Amygdala (tissue), 56 donors: Measurements from ENCODE around the gene APH1B.
A peak's percentile ranks its signal among the peaks of the same experiment; 100 is the strongest.
"Not testable (repeated sequence)": the region's sequence is repeated elsewhere in the genome, so short reads cannot be mapped to it uniquely, and the experiment has no call there.

Source experiments
- DNase-seq, 56 donors: peaks; one replicate each; lab custom pipeline; 2025; lab: John Stamatoyannopoulos, UW

APH1B gene

DNA sequence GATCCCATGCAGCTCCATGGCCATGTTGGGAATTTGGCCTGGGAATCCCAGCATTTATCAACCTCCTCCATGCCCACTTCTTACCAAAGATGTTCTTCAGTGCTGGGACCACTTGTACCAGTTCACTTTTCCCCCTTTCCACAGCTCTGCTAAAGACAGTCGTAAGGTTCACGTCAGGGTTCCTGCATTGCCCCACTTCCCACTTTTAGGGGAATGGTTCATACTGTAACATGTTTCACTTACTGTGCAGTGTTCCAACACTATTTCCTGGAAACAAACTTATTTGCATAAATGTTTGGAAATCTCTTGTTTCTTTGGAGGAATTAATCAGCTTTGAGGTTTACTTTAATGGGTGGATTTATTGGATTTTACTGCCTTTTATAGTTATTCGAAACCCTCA lies 17.0 kb downstream of the APH1B start:
- no peak for DNase-seq

DNA sequence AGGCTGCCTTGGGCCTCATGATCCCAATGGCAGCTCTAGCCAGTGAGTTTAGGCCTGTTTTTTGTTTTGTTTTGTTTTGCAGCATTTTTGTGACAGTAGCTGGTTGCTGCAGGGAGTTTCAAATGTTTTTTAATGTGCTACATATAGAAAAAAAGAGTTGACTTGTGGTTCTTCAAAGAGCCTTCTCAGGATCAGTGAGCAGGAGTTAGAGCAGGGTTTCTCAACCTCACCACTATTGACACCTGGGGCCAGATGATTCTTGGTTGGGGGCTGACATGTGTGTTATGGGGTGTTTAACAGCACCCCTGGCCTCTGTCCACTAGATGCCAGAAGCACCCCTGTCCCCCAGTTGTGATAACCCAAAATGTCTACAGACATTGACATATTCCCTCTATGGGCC lies 17.9 kb downstream of the APH1B start:
- DNase-seq, result no peak

DNA sequence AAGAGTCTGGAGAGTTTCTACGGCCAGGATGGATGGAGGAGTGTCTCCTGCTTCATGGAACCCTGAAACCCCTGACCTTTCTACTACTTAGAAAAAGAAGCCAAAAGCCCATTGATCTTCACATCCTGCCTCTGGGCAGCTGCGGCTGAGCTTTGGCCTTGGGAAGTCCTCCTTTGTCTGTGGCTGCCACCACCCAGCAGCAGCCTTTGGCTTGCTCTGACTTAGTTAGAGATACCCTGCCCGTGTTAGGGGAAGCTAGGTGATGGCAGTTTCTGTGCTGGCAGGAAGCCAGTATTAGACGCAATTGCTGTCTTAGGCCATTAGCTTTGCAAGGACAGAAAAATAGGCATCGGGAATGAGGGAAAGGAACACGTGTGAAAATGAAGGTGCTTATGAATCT lies 18.8 kb downstream of the APH1B start:
- DNase-seq, result no peak

DNA sequence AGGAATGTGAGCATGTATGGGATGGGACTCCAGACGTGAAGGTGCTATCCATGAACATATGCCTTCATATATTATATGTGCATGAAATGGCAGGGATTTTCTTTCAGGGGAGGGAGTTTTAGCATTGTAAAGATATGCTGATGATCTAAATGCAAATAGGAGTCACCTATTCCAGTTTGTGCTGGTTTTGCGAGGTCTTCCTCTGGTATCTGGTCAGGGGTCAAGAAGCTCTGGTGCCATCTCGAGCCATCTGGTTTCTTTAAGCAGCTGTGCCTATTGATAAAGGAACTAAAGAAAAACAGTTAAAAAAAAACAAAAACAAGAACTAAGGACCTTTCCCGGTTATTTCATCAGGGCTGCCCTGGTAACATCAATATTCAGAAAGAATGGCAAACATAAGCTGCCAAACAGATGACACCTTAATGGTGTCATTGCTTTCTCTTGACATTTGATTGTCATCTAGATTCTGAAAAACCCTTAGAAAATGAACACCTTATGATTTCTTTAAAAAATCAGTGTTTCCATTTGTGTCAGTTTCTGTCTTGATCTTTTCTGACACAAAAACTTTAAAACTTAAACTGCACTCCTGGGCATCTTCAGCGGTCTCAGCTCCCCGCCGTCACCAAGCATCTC lies 22.7 kb downstream of the APH1B start:
- no peak for DNase-seq

DNA sequence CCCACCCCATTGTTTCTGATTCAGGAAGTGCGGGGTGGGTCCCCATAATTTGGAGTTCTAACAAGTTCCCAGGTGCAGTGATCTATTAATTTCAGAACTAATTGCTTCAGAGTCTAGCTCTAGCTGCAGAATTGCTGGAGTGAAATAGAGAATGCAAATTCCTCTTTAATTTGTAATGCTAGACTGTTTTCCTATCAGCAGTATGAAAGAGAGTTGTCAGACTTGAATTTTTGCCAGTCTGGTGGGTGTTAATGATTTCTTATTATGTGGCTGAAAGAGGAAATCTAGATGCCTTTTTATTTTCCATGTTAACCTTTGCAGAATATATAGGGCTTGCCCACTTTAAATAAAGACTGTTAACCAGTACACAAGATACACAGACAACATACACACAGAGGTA lies 23.7 kb downstream of the APH1B start:
- DNase-seq, result no peak

DNA sequence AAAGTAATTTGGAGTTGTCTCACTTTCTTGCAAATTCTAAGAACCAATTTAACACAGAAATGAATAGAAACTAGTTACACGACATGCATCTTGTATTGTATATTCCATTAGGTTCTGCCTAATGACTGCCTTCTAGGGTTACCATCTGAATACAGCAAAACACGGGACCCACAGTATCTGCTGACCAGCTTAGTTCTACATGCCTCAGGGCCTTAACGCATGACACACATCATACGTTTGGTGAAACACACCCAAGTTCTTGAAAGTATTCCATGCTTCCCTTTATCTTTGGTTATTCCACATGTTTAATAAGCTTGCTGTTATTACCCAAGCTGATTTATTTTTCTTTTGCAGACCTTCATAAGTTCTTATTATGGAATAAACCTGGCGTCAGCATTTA lies 27.9 kb downstream of the APH1B start:
- DNase-seq, result no peak

DNA sequence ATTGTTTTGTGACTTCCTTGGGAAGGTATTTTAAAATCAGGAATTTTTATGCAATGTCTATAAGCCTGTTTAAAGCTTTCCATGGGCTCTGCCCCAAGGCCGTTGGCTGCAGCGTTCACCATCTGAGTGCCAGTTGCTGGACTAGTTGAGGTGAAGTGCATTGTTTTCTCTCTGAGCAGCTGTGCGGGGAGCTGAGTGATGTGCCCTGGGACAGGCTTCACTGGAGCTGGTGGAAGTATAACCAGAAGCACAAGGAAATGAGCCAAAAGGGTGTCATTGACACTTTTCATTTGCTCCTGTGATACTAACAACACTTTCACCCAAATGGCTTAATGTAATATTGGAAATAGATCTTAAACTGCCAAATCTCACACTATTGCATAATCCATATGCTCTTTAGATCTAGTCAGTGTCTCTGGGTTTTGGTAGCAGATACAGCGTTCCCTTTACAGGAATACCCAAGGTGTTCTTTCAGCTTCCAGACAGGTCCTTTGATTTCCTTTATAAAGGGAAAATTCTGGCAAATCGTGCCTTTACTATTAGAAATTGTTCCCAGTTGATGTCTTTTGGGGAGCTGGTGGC lies 29.2 kb downstream of the APH1B start:
- no peak for DNase-seq

DNA sequence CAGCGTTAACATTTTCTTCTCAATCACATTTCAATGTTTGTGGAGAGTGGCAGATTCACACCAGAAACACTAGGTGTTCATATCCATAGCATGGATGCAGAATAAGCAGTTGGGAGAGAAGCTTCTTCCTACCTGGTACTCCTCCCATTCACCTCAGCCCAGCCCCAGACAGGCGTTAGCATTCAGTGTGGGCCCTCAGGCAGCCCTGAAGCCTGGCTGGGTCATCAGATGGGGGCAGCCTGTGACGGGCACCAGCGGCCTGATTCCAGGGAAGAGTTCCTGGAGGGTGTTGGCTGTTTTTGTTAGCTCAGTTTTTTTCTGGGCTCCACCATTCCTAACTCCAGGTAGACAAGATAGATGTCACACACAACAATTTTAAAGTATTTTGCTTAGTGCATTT lies 31.1 kb downstream of the APH1B start:
- no peak for DNase-seq

DNA sequence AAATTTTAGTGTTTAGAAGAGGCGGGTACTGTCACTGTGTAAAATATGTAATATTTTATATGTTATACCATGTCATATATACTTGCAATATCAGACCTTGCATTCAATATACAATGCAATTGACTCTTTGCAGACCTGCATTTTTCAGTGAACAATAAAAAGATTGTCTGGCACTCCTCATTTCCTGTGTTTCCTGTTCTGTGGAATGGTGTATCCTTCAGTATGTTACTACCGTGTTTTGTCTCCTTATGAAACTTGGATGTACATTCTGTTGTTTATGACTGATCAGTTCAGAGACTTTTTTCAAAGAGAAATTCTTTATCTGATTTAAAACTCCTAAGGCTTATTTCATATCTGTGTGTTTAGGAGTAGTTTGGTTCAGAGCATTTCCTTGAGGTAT lies 31.5 kb downstream of the APH1B start:
- DNase-seq, result no peak

DNA sequence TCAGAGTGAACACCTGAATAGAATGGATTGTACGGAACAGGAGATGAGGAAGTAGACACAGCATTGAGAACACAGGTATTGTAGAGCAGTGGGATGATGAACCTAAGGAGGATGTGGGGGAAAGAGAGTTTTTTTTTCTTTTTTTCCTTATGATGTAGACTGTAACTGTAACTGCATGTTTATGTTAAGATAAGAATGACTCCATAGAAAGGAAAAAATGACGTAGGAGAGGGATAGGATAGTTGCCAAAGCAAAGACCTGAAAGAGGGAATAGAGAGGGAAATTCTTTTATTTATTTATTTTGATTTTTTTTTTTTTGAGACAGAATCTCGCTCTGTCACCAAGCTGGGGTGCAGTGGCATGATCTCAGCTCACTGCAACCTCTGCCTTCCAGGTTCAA lies 33.2 kb downstream of the APH1B start:
- no peak for DNase-seq

DNA sequence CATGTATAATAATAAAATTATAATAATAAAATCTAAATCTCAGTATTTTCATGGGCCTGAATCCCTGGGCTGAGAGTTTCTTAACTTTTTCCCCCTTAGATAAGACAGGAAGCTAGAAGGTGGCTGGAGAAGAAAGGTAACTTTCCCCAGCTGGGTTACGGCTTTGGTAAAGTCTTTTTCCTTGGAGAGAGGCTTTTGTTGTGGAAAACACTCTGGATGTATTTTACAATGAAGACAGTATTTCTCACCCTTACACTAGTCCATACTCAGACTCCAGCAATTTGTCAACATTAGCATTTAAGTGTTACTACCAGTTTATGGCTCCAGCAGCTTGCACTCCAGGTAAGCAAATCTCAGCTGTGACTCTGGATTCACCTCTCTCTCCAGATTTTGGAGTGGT lies 34.9 kb downstream of the APH1B start:
- DNase-seq, result no peak

DNA sequence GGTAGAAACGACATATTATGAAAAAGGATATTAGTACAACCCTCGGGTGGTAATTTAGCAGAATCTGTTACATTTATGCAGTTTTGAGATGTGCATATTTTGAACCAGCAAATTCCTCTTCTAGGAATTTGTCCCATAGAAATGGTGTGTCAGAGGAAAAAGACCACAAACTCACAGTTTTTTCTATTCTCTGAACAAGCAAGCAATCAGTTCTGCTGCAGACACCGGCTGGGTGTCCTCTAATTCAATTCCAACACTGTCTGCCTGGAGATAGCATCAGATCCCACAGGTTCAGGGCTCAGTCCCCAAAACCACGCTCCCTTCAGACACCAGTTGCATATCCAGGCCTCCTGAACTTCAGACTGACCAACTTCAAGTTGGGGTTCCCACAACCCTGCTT lies 36.4 kb downstream of the APH1B start:
- DNase-seq, result no peak

DNA sequence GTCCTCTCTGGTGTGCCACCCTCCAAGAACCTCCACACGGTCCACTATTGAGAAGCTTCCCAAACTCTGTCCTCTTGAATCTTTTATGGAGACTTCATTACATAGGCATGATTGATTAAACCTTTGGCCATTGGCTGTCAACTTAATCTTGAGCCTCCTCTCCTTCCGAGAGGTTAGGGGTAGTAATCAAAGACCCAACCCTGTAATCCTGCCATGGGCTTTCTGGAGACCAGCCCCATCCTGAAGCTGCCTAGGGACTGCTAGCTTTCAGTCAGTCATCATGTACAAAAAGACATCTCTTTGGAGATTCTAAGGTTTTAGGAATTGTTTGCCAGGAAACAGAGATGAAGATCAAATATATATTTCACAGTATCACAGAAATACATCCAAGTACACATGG lies 37.0 kb downstream of the APH1B start:
- no peak for DNase-seq

DNA sequence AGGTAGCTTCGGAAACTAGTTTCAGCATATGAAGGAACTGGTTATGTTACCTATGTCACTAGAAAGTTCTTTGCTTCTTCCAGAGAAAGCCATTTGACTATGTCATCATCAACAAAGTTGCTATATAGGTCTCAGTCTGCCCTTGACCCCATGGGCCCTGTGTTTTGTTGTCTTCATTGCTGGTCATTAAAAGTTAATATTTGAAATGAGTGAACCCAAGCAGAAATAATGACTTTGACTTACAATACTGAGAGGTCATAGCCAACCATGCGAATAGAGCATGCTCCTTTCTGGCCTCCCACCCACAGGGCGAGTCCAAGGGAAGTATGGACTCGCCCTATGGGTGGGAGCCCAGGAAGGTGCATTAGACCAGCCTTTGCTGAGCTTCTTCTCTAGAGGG lies 40.9 kb downstream of the APH1B start:
- DNase-seq, result no peak

DNA sequence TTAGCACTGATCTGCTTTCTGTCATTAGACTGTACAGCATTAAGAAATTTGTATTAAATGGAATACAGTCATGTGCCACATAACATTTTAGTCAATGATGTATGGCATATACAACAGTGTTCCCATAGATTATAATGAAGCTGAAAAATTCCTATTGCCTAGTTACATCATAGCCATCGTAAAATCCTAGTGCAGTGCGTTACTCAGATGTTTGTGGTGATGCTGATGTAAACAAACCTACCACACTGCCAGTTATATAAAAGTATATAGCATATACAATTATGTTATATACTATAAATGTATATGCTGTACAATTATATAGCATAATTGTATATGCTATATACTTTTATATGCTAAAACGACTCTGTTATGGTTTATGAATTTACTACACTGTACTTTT lies 41.7 kb downstream of the APH1B start:
- no peak for DNase-seq

DNA sequence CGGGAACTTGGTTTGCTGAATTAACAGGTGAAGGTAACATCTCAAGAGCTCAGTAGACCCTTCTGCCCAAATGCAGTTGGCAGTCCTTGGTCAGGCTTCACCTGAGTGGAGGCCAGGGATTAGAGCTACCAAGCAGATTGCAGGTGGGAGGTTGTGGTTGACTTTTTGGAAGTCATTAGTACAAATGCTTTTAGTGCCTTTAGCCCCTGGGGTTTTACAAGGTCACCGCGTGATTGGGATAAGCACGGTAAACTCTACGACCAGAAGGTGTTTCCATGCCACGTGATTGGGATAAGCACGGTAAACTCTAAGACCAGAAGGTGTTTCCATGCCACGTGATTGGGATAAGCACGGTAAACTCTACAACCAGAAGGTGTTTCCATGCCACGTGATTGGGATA lies 43.0 kb downstream of the APH1B start:
- not testable (repeated sequence) for DNase-seq

DNA sequence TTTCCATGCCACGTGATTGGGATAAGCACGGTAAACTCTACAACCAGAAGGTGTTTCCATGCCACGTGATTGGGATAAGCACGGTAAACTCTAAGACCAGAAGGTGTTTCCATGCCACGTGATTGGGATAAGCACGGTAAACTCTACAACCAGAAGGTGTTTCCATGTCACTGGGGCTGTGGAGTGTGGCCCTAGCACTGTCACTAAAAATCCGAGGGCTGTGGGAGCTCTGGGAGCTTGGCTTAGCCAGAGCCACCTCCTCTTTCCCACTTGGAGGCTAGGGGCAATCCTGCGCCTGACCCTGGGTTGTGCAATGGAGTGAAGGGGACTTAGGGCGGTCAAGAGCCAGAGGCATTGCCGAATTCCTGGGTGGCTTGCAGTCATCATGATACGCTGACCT lies 43.6 kb downstream of the APH1B start:
- DNase-seq, result not testable (repeated sequence)

DNA sequence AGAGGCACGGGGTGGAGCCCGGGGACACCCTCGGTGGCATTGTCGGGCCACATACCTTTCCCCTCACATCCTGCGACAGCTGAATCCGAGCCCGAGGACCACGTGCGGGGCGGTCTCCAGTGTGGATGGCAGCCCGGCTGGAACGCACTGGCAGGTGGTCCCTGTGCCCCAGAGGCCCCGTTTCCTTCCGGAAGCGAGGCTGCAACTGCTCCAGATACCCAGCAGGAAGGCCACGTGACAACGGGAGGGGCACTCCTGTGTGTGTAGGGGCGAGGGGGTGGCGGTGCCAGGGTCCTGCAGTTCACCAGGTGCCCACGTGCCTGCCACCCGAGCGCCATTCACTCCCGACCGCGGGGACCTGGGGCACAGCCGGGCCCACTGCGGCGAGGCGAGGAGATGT lies 44.1 kb downstream of the APH1B start:
- no peak for DNase-seq

DNA sequence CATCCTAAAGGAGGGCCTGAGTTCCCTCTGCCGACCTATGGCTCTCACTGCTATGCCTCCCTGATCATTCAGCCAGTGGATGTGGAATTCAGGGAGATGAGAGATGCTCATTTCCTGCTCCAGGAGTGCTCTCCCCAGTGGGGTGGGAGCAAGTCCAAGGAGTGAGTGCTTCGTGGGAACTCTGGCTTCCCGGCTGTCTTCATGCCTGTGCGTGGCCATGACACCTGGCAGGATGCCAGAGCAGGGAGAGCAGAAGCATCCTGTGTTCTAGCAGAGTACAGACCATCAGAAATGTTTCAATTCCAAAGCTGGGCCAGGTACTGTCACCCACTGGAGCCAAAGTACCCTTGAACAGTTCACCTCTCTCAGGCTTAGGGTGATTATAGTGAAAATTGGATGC lies 45.1 kb downstream of the APH1B start:
- DNase-seq, result peak in 5 of 56 donors; percentile 2 to 70 (median 9)

DNA sequence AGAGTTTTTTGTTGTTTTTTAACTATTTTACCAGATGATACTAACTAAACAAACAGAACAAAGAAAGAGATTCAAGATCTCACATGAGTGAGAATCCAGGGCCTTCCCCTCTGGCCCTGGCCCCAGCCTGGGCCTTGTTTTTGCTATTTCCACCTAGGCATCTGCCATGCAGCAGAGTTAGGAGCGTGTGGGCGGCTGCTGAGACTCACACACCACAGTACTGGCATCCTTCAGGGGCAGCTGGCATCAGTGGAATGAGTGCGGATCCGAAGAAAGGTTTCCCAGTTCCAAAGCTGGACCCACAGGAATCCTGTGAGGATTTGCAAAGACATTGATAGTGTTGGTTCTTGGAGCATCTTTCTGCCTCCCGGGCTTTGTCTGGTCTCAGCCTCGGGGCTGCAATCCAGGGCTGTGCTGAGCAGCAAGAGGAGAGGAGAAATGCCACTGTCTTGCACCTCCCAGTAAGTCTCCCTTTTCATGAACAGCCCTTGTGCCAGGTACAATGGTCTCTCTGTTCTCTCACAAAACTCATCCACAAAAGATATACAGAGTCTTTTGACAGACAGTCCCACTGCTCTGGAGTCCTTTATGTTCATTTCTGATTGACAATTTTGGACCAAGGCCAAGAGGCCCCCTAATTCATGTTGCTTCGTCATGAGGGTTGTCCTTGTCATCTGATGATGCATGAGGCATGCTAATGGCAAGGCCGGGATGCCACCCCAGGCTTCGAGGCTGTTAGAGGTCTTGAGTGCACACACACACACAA lies 46.6 kb downstream of the APH1B start:
- peak in 18 of 56 donors; percentile 3 to 88 (median 12) for DNase-seq

DNA sequence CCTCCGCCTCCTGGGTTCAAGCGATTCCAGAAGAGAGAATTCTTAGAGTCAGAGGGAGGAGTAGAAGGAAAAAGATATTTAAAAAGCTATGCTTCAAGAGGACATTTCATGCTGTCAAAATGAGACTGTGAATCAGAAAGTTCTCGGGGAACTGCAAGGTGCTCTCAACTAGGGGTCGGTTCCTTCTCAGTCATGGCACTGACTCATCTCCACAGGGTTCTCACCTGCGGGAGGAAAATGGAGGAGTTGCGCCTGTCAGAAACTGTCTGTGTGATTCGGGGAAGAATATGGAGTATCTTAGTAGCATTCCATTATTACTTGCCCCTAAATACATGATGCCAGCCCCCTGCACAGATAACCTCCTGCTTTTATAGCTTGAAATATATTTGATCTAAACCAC lies 47.4 kb downstream of the APH1B start:
- DNase-seq, result no peak
